Erythroblast (primary cell): ENCODE data around the gene RNPEPL1.

Experiments used
- DNase-seq, 2 experiments: peaks; one replicate each; lab custom pipeline; 2025; lab: John Stamatoyannopoulos, UW
- GATA1 ChIP-seq: IDR thresholded peaks from 2 replicates; pipeline ENCODE4 v1.6.1; 2011; ENCODE audit warnings: low read depth, mild to moderate bottlenecking, control low read depth, low read length, moderate library complexity
- POLR2A ChIP-seq: IDR thresholded peaks from 2 replicates; pipeline ENCODE4 v1.6.1; 2011; ENCODE audit warnings: mild to moderate bottlenecking, low read length

Gene RNPEPL1

DNA sequence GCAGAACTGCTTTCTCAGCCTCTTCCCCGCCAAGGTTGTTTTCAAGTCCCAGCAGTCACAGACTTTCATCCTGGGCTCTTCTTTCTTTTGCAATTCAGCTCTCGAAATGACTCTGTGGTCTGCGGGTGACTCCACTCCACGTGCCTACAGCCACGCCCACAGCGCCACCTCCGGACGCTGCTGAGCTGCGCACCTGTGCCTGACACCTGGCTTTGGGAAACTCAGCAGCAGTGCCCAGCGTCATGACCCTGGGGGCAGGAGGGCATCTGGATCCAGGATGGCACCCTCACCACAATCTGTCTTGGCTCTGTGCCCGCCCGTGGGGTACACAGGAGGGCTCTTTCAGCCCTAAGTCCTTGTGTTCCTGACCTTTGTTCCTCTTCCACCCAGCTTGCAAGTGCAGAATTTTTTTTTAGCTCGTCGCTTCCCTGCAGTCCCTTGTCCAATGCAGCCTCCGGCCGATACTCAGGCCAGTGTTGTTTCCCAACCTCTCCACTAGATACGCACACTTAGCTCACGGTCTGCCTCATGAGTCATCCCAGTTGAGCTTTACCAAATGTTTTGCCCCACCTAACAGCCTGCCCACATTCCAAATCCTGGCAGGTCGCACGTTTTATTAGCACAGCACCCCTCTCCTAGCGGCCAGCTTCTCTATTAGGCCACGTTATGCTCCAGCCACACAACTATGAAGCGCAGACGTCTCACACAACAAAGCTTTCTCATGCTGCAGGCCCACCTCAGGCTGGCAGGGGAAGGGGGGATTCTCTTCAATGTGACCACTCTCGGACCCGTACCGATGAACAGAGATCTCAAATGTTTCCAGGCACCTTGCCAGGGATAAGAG, 11.7 kb downstream of the RNPEPL1 start:
- TF ChIP-seq POLR2A = no peak
- no peak for TF ChIP-seq GATA1
- DNase-seq = no peak

DNA sequence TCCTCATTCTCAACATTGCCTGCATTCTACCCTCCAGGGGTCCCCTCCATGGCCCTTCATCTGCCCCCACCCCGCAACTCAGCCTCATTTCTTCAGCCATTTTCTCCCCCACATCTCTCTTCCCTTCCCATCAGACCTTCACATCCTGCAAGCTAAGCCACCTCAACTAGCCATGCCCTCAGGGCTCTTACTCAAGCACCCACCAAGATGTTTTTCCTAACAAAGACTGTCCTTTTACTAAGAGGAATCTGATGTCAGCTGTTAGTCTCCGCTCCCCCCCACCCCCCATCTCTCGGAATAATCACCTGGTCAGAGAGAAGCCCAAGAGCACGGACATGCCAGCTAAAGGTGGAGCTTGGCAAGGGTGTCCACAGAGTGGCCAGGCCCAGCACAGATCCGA, 13.5 kb downstream of the RNPEPL1 start:
- TF ChIP-seq POLR2A (no peak), GATA1 (no peak)
- no peak for DNase-seq

DNA sequence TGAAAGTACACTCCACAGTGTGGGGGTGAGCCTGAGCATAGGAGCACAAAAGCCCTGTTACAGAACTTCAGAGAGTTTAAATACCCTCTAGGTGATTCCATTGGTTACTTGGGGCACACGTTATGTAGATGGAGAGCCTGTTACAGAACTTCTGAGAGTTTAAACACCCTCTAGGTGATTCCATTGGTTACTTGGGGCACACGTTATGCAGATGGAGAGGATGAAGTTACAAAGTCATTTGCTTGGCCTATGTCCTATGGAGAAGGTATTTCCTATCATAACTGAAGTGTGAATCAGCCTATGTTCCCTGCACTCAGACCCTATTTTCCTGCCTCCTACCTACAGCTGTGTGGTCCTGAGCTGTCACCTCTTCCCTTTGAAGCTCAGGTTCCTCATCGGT, 14.5 kb downstream of the RNPEPL1 start:
- no peak for DNase-seq
- TF ChIP-seq GATA1 (no peak), POLR2A (no peak)

DNA sequence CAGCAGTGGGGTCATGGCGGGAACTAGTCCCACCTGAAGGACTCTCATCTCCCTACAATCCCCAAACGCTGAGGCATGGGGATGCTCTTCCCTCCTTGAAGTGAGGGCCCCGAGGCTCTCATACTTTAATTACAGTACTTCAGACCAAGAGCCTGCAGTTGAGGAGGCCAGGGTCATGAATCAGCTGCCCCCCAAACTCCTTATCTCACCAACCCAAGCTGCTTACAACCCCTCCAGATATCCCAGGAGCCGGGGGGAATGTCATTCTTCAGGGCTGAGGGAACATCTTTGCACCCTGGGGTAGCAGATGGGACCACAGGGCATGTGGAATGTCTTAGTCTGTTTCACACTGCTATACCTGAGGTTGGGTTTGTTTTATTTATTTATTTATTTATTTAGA, 15.5 kb downstream of the RNPEPL1 start:
- TF ChIP-seq POLR2A (no peak), GATA1 (no peak)
- no peak for DNase-seq

DNA sequence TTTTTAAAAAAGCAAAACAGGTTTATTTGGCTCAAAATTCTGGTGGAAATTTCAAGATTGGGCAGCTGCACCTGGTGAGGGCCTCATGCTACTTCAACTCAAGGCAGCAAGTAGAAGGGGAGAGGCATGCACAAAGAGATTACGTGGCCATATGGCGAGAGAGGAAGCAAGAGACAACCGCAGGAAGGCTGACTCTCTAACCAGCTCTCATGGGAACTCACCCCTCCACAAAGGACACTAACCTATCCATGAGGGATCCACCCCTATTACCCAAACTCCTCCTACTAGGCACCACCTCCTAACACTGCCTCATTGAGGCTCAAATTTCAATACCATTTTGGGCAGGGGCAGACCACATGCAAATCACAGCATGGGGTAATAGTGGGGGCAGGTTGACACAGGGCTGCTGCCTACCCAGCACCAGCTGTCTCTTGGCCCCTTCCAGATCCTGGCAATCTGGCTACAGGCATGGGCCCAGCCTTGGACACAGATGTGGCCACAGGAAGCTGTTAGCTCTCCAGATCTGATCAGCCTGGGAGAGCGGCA, 16.3 kb downstream of the RNPEPL1 start:
- DNase-seq = no peak
- TF ChIP-seq POLR2A = no peak
- no peak for TF ChIP-seq GATA1

DNA sequence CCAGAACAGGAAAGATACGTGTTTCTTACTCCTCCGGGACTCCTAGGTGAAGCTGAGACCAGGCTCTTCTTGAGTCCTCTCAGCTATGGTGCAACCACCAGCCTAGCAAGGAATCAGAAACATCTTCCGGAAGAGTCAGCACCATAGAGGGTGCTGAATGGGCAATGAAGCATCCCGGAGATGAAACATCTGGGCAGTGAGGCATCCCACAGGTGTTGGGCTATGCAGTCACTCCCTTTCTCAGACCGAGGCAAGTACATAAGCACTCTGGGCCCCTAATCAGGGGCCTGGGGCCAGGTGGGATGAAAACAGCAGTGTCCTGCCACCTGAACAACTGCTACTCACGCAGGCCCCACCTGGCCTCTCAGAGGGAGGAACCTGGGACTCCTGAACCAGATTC, 16.8 kb downstream of the RNPEPL1 start:
- DNase-seq = no peak
- TF ChIP-seq POLR2A (no peak), GATA1 (no peak)

DNA sequence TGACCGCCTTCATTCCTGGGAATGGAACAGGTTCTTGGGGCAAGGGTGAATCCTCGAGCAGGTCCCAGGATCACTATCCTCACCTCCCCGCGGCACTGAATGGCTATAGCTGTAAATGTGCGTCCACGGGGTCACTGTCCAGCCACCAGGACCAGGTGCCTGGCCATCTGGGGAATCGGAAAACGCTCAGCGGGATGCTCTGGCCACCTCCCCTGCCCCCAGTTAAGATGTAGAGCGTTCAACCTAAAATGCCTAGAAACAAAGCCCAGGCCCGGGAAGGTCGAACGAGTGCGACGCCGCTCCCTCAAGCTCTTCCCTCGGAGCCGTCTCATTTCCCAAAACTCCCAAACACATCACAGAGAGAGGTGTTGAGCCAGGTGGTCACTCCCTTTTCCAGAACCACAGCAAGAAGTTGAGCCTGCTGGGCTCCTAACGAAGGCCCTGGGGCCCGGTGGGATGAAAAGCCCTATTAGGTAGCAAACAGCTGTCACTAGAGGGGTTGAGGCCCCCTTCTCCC, 17.5 kb downstream of the RNPEPL1 start:
- TF ChIP-seq GATA1 (no peak), POLR2A (no peak)
- no peak for DNase-seq

DNA sequence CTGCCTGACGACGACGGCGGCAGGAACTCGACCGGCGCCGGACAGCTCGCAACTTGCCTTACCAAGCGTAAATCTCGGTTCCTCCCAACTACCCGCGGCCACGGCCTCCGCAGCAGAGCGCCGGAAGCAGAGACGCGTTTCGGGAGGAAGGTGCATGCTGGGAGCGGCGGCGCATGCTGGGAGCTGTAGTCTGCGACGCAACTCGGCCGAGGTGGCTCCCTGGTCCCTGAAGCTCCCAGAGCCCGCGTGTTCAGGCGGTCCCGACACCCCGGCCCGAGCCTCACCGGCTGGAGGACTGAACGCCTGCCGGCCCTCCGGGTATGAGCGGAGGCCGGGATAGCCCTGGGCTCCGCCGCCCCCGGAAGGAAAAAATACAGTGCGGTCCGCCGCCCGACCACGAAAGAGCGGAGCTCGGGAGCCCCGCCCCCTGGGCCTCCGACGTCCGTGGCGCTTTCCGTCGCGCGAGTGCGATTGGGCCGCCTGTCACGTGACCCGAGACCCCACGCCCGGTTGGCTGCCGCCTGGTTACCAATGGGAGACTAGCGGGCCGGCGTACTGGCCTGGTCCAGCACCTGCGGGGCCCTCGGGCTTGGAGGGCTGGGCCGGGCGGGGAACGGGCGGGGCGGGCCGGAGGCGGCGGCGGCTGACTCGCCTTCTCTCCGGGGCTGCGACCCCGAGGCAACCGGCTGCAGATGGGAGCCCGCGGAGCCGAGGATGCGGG, 18.1 kb downstream of the RNPEPL1 start, which contains the start of gene CAPN10:
CAPN10 (plus strand) TSS at position 537 of the 721 bp plus-strand sequence; CDS start at position 715, 178 bp downstream.
- TF ChIP-seq GATA1 (no peak), POLR2A (peak; percentile 81)

DNA sequence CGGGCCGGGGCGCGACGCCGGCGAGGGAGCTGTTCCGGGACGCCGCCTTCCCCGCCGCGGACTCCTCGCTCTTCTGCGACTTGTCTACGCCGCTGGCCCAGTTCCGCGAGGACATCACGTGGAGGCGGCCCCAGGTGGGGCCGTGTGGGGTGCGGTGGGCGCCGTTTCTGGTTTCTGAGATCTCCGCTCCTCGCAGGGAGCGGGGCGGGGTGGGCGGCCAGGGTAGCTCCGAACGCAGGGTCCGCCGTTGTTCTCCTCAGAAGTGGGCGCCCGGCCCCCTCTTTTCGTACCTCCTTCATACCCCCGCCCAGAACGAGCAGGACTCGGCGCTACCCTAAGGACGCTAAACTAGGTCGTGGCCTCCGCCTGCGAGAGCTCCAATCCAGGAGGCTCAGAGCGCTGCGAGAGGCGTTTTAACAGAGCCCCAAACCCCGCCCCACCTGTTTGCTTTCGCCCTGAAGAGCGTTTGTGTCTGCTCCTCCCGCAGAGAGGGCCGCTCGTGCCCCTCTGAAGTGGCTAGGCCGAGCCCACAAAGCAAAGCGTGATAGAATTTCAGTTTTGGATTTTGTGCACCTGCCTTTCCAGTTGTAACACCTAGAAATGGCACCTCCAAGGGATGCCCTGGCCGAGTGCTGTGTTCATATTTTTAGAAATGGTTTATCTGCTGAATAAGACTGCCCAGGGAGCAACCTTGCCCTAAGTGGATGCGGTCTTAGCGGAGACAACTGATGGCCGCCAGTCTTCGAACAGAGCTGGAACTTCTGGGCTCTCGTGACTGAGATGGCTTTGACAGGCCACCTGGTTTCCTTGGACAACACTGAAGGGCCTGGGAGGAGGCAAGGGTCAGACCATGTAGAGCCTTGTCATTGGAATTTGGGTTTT, 18.9 kb downstream of the RNPEPL1 start:
- DNase-seq = peak; percentile 56 to 62
- TF ChIP-seq GATA1 (no peak), POLR2A (peak; percentile 1)

More for the DNA sequence above, 18.1 kb downstream of the RNPEPL1 start, which contains the start of gene CAPN10:
- peak; percentile 95 to 97 for DNase-seq

DNA sequence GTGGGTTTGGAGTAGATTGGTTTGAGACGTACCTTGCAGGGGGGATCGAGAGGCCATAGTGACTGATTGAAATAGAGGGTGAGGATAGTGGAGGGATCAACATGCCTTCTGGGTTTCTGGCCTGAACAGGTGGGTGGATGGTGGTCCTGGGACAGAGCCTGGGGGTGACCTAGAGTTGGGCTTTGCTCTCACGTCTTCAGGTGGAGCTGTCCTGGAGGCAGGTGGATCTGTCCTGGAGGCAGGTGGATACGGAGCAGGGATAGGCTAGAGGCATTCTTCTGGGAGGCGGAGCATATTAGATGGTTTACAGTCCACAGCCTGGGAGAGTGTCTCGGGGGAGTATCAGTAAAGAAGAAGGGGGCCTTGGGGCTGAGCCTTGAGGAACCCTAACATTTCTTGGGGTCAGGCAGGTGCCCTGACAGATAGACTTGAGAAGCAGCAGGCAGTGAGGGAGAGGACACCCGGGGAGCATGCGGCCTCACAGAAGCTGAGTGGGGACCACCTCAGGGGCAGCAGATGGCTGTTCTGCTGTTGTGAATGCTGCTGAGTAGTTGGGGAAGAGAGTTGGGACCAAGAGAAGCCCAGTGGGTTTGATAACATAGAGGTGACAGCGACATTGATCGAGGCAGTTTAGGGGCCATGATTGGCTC, 19.8 kb downstream of the RNPEPL1 start:
- DNase-seq = no peak
- TF ChIP-seq POLR2A = no peak
- no peak for TF ChIP-seq GATA1

DNA sequence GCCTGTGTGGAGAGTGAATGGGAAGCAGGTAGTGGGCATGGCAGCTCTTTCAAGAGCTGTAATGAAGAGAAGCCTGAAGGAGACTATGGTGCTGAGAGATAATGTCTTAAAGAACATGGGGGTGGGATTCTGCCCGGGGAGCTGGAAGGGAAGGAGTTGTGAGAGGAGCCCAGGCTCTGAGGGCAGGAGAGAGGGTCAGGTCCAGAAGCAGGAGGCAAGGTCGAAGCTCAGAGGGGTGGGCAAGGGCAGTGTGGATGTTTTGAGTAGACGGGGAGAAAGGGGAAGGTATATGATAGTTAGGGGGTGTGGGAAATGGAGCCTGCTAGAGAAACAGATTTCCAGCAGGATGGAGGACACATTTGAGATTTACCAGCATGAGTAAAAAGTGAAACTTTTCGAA, 20.4 kb downstream of the RNPEPL1 start:
- DNase-seq = no peak
- TF ChIP-seq GATA1 (no peak), POLR2A (no peak)

DNA sequence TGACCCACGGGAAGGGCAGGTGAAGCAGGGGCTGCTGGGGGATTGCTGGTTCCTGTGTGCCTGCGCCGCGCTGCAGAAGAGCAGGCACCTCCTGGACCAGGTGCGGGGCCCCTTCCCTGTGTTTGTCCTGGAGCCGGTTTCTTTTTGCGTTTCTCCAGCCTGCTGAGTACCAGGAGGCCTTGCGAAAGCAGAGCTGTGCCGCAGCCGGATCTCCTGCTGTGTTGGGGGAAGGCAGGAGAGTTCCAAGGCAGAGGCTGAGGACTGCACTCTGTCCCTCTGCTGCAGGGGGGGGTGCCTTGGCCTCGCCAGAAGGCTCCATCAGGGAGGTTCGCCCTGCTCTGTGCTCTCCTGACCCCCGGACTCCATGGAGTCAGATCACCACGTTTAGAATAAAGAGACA, 21.1 kb downstream of the RNPEPL1 start:
- DNase-seq = no peak
- TF ChIP-seq POLR2A (no peak), GATA1 (no peak)
